ENCODE measurements around the gene KIF21A.

Gene KIF21A

GRCh38 chr12:39252628-39253027 is 190.3 kb downstream of the KIF21A start:
- DNase-seq, result no peak

Data from activated CD4-positive, alpha-beta T cell treated with anti-CD3 and anti-CD28 coated beads for 48 hours (primary cell).